Daoy (cell line): Measurements from ENCODE around the gene ZBTB25. TPM values are rescaled to one million over a fixed set of nuclear protein-coding genes. Genes with fewer than 3 reads are reported as not detected.

Experiments
- DNase-seq: peaks from one replicate; pipeline ENCODE4 v3.0.0-alpha.2; 2015; ENCODE audit warnings: low read depth
- total RNA-seq: library from RNA; depleted of rRNA; stranded (reverse); fragments of >200 nt; shearing (Covaris generic); gene quantifications from 2 replicates; pipeline ENCODE4 v1.2.3, GENCODE V29; 2014

Gene ZBTB25
- total RNA-seq, 1 experiment from 2014 or later: 2.0 TPM

GRCh38 chr14:64478634-64479250 lies 24.9 kb downstream of the ZBTB25 start:
- DNase-seq: no peak

- no peak for DNase-seq
These were observed 27.2 kb downstream of the ZBTB25 start for GRCh38 chr14:64476438-64476837.

DNA sequence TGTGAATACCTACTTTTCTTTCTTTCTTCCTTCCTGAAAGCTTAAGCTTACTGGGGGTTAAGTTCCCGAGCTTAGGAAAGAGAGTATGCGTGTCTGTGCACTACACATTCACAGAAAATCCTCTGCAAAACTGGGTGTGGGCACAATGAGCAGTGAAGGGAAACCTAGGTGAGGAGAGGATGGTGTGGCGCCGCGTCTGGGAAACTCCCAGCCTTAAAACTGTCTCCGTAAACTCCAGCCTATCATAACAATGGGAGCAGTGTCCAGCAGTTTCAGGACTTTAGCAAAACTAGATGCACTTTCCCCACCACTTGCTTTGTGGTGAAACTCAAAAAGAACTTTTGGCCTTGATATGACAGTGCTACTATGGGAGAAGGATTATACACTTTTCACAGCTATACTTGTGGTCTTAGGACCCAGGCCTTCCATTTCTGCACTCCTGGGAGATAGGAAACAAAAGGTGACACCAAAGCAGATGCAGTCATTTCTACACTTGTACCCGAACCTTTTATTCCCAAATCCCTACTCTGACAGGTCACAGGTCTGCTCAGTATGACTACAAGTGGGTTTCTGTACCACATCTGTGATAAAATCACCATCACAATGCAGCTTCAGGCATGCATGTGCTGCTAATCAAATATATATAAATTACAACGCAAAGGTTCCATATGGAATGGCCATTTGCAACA lies 27.9 kb downstream of the ZBTB25 start:
- no peak for DNase-seq

- DNase-seq: no peak
These were observed 28.9 kb downstream of the ZBTB25 start for GRCh38 chr14:64474698-64475097.

GRCh38 chr14:64474041-64474440 lies 29.6 kb downstream of the ZBTB25 start:
- no peak for DNase-seq

DNA sequence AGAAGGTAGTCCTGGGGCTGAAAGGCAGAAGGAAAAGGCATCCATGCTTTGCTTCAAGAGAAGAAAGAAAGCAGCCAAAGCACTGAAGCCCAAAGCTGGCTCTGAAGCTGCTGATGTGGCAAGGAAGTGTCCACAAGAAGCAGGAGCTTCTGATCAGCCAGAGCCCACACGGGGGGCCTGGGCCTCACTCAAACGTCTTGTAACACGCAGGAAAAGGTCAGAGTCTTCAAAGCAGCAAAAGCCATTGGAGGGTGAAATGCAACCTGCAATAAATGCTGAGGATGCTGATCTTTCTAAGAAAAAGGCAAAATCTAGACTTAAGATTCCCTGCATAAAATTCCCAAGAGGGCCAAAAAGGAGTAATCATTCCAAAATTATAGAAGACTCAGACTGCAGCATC lies 35.2 kb downstream of the ZBTB25 start:
- no peak for DNase-seq

GRCh38 chr14:64467566-64467965 lies 36.1 kb downstream of the ZBTB25 start:
- DNase-seq: no peak

GRCh38 chr14:64467101-64467500 lies 36.5 kb downstream of the ZBTB25 start:
- no peak for DNase-seq

GRCh38 chr14:64465831-64466554 lies 37.6 kb downstream of the ZBTB25 start:
- DNase-seq: peak; percentile 55

GRCh38 chr14:64465191-64465822 lies 38.3 kb downstream of the ZBTB25 start, which contains the start of gene AKAP5:
Gene AKAP5 (plus strand): TSS chr14:64465499. CDS start chr14:64468395, 2,896 bp downstream.
- peak; percentile 73 for DNase-seq

DNA sequence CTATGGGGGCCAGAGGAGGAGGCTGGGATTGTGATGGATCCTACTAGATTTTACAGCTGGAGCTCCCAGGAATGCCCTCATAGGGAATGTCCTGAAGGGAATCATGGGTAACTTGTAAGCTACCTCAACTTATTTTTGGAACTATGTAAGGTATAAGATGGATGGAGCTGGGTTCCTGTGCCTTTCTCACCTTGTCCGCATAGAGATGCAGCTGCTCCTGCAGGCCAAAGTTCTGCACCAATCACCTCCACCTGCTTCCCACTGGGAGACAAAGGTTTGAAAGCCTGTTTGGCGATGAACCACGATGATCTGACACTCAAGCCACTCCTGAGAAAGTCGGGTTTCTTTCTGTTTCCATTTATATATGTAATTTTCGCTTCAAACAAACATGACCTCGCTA lies 39.0 kb downstream of the ZBTB25 start:
- DNase-seq: no peak

- no peak for DNase-seq
These were observed 39.8 kb downstream of the ZBTB25 start for GRCh38 chr14:64463873-64464272.

GRCh38 chr14:64463195-64463594 lies 40.4 kb downstream of the ZBTB25 start:
- no peak for DNase-seq

DNA sequence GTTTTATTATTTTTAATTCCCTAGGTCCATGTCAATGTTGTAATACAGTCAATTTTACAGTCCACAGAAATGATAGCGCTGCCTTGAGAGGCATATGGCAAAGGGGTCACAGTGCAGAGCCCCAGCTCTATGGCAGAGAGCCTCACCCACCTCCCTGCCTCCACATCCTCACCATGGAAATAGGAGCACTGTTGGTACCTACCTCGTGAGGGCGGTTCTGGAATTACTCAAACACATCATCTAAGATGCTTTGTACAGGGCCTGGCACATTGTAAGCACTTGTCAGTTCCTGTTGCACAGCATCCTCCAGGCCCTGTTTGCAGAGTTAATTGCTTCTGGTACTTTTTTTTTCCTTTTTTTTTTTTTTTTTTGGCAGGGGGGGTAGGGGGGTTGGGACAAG lies 42.4 kb downstream of the ZBTB25 start:
- no peak for DNase-seq

DNA sequence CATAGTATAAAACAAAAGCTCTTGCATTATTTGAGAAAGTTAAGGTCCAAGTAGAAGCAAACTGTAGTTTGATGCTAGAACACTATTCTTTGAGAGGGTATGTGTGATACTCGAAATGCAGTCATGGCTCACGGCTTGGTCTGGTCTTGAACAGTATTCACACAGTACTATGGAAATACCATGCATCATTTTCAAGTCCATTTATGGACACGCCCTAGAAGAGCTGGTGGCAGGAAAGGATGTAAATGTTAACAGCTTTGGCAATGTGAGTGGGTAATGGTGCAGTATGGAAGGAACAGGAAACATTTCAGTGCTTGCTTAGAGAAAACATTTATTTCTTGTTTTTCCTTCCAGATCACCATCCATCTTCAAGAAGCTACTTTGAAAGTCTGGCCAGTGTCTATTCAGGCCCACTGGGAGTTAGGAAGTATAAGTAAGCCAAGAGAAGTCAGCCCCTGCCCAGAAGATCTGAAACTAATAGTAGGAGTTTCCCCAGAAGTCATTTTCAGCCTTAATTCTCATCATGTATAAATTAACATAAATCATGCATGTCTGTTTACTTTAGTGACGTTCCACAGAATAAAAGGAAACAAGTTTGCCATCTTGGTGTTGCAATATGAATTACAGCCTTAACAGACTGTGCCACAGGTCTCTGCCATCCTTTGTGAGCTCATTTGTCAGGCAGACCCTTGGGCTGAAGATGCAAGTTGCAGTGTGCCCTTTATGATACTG lies 44.1 kb downstream of the ZBTB25 start:
- no peak for DNase-seq

- DNase-seq: no peak
These were observed 49.0 kb downstream of the ZBTB25 start for GRCh38 chr14:64454671-64455070.

GRCh38 chr14:64450255-64450654 lies 53.4 kb downstream of the ZBTB25 start:
- DNase-seq: no peak

DNA sequence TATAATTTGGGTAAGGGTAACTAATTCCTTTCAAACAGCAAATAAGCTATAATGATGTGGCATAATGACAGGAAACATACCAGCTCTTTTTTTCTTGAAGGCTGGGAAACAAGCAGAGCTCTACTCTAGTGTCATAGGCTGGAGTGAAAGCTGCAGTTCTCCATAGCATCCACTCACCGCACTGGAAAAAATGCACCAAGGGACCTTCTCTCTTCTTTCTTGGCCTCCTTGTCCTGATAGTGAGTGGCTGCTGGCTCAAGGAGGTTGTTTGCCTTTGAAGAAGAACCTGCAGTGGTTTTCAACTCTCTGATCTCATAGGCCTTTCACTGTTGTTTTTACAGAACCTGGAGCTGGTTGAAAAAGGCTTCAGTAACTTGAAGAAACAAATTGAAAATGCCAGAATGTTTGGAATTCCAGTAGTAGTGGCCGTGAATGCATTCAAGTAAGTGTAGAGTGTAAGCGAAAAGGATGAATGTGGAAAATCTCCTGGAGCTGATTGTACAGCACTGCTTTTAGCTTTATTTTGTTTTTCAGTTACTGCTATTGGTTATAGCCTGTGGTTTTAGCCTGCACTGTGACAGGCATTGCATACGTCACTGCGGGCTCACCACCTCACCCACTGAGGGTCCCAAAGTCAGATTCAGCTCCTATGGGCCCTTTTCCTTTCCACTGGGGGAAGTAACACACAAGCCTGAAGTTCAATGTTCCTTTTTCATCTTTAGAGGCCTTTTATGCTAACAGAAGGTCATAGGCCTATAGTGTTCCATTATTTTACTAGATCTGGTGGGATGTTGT lies 55.6 kb downstream of the ZBTB25 start:
- DNase-seq: no peak

DNA sequence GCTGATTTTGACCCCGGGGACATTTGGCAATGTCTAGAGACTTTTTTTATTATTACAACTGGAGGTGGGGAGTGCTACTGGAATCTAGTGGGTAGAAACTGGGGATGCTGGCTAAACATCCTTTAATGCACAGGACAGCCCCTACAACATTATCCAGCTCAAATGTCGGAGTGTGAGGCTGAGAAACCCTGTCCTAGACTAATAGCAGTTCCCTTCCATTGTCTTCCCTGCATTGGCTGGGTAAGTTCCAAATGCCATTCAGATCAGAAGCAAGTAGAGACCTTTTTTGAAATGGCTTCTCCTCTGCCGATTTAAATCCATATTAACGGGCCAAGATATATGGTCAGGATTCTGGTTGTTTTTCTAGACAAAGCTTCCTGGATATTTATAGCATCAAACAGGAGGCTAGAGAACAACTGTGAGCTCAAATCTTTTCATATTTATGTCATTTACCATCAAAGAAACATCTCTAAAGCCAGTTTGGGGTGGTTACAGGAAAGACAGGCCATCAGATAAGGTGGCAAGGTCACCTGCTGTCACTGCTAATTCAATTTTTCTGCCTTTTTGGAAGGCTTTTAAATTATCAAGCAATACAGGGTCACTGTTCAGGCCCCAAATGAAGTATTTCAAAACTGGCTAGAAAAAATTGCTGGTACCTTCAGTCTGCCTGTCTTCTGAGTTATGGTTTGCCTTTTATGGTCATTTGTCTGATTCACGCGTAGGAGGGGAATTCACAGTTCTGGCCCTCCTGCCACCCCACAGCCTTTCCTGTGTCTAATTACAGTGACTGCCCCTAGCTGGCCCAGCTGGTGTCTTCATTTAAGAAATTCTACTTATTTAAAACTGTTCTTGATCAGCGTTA lies 58.4 kb downstream of the ZBTB25 start:
- peak; percentile 92 for DNase-seq

GRCh38 chr14:64444140-64444539 lies 59.5 kb downstream of the ZBTB25 start:
- DNase-seq: no peak
